ENCODE measurements around the gene NEURL2.
"Not testable (repeated sequence)": the region's sequence is repeated elsewhere in the genome, so short reads cannot be mapped to it uniquely, and the experiment has no call there.

The NEURL2 gene

GRCh38 chr20:45898285-45898684 lies 7.3 kb upstream of the NEURL2 start:
- DNase-seq: no peak

- DNase-seq: no peak
These were observed 6.7 kb upstream of the NEURL2 start for GRCh38 chr20:45897692-45898091.

- DNase-seq: no peak
These were observed 6.3 kb upstream of the NEURL2 start for GRCh38 chr20:45897289-45897688.

GRCh38 chr20:45896641-45897161 lies 5.7 kb upstream of the NEURL2 start:
- DNase-seq: no peak

- no peak for DNase-seq
These were observed 3.8 kb upstream of the NEURL2 start for GRCh38 chr20:45894797-45895196.

GRCh38 chr20:45893831-45894230 lies 2.8 kb upstream of the NEURL2 start:
- DNase-seq: no peak

GRCh38 chr20:45892828-45893500 lies 2.0 kb upstream of the NEURL2 start:
- no peak for DNase-seq

GRCh38 chr20:45892049-45892825 lies 1.2 kb upstream of the NEURL2 start:
- DNase-seq: peak; percentile 47

GRCh38 chr20:45890077-45890984 lies 677 bp downstream of the NEURL2 start:
- peak; percentile 94 for DNase-seq

GRCh38 chr20:45888681-45889080 lies 2.3 kb downstream of the NEURL2 start:
- DNase-seq: no peak

- DNase-seq: no peak
These were observed 3.7 kb downstream of the NEURL2 start, which contains the start of gene SPATA25 for GRCh38 chr20:45887346-45887715. Gene SPATA25, minus strand, starts transcription at chr20:45887622. Its CDS starts 32 bp downstream, at chr20:45887590.

GRCh38 chr20:45886590-45887345 lies 4.2 kb downstream of the NEURL2 start:
- DNase-seq: no peak

GRCh38 chr20:45883100-45883469 lies 7.9 kb downstream of the NEURL2 start:
- no peak for DNase-seq

GRCh38 chr20:45882469-45883099 lies 8.4 kb downstream of the NEURL2 start:
- no peak for DNase-seq

- DNase-seq: peak; percentile 100
These were observed 9.8 kb downstream of the NEURL2 start, which contains the start of gene ZSWIM1 for GRCh38 chr20:45880988-45881788. Gene ZSWIM1, plus strand, starts transcription at chr20:45881227. Its CDS starts 1,366 bp downstream, at chr20:45882593.

GRCh38 chr20:45878076-45878761 lies 12.8 kb downstream of the NEURL2 start:
- DNase-seq: peak; percentile 86

GRCh38 chr20:45874576-45874975 lies 16.4 kb downstream of the NEURL2 start:
- DNase-seq: no peak

GRCh38 chr20:45874104-45874481 lies 16.9 kb downstream of the NEURL2 start:
- DNase-seq: not testable (repeated sequence)

- DNase-seq: no peak
These were observed 17.5 kb downstream of the NEURL2 start for GRCh38 chr20:45873409-45874103.

- no peak for DNase-seq
These were observed 18.4 kb downstream of the NEURL2 start for GRCh38 chr20:45872626-45873025.

All from NCI-H82 (cell line).